HepG2 (cell line): ENCODE data around the gene BBS1. TPM values are rescaled to one million over a fixed set of nuclear protein-coding genes. Genes with fewer than 3 reads are reported as not detected.
A peak's percentile ranks its signal among the peaks of the same experiment; 100 is the strongest.

ENCODE experiments used
- HOXA5 ChIP-seq: sonication (generic); formaldehyde crosslinking; IDR thresholded peaks from 2 replicates; pipeline ENCODE4 v1.4.0; 2020; ENCODE audit warnings: missing genetic modification reagents
- NFKB2 ChIP-seq: sonication (generic); formaldehyde crosslinking; IDR thresholded peaks from 2 replicates; pipeline ENCODE4 v1.4.0; 2020; ENCODE audit warnings: missing genetic modification reagents, borderline replicate concordance
- POLR2AphosphoS2 ChIP-seq: IDR thresholded peaks from 2 replicates; pipeline ENCODE4 v1.6.1; 2011; ENCODE audit warnings: low read depth, low read length, improper control_type of control experiment
- XBP1 ChIP-seq: sonication (generic); formaldehyde crosslinking; IDR thresholded peaks from 2 replicates; pipeline ENCODE4 v1.5.0; 2020; ENCODE audit warnings: missing genetic modification reagents
- ZFP36L2 ChIP-seq: sonication (generic); formaldehyde crosslinking; IDR thresholded peaks from 2 replicates; pipeline ENCODE4 v1.4.0; 2020; ENCODE audit warnings: missing genetic modification reagents
- ZFYVE20 ChIP-seq: sonication (generic); formaldehyde crosslinking; IDR thresholded peaks from 2 replicates; pipeline ENCODE4 v1.8.0; 2023; ENCODE audit warnings: low read depth, mild to moderate bottlenecking, moderate library complexity, missing genetic modification reagents, borderline replicate concordance
- ZNF329 ChIP-seq: sonication (generic); formaldehyde crosslinking; IDR thresholded peaks from 2 replicates; pipeline ENCODE4 v1.9.0; 2021; ENCODE audit warnings: low read depth, mild to moderate bottlenecking, missing genetic modification reagents
- ZNF446 ChIP-seq: sonication (generic); formaldehyde crosslinking; IDR thresholded peaks from 2 replicates; pipeline ENCODE4 v1.5.0; 2020; ENCODE audit warnings: mild to moderate bottlenecking, missing genetic modification reagents
- ZNF558 ChIP-seq: sonication (generic); formaldehyde crosslinking; IDR thresholded peaks from 2 replicates; pipeline ENCODE4 v1.9.0; 2022; ENCODE audit warnings: mild to moderate bottlenecking, missing genetic modification reagents, borderline replicate concordance
- polyA plus RNA-seq, 8 experiments: library from polyadenylated mRNA; depleted of rRNA in 3 of 8; stranded (reverse) in 7 of 8; unstranded in 1 of 8; fragments of >200 nt; fragmentation: Illumina TruSeq in 4 of 8; extraction: Trizol in 4 of 8; gene quantifications; 2 replicates each; pipeline versions ENCODE4 v1.2.1 to v1.2.3, GENCODE V29; 2011 to 2016; ENCODE audit warnings: low read depth in 4 of 8, missing spikeins in 1 of 8, mixed read lengths in 1 of 8; ENCODE audit not compliant: insufficient read depth in 1 of 8
- total RNA-seq, 5 experiments: library from RNA; depleted of rRNA; stranded (reverse); fragments of >200 nt; fragmentation: Illumina TruSeq; extraction: Trizol; gene quantifications; 2 replicates each; pipeline ENCODE4 v1.2.3, GENCODE V29; 2016; ENCODE audit warnings: low read depth in 1 of 5
- TF ChIP-seq, protein P1 (sequence below): sonication (generic); formaldehyde crosslinking; IDR thresholded peaks from one replicate; pipeline ENCODE4 v1.5.1; 2020; ENCODE audit warnings: mild to moderate bottlenecking, missing genetic modification reagents; ENCODE audit errors: not compliant biosample characterization
- TF ChIP-seq, protein P2 (sequence below): sonication (generic); formaldehyde crosslinking; IDR thresholded peaks from 2 replicates; pipeline ENCODE4 v1.4.0; 2020; ENCODE audit warnings: missing genetic modification reagents, mild to moderate bottlenecking, borderline replicate concordance
- TF ChIP-seq, protein P3 (sequence below): sonication (generic); formaldehyde crosslinking; conservative IDR thresholded peaks from 2 replicates; pipeline ENCODE4 v1.4.0; 2020; ENCODE audit warnings: missing genetic modification reagents
- TF ChIP-seq, protein P4 (sequence below): sonication (generic); formaldehyde crosslinking; IDR thresholded peaks from 2 replicates; pipeline ENCODE4 v1.4.0; 2020; ENCODE audit warnings: missing genetic modification reagents

BBS1 gene
- total and polyA plus RNA-seq, 2 of the 13 experiments (the other 11 are each of a cell fraction or from before 2014, with no cell fraction given), result 11.7 to 14.1 TPM

DNA sequence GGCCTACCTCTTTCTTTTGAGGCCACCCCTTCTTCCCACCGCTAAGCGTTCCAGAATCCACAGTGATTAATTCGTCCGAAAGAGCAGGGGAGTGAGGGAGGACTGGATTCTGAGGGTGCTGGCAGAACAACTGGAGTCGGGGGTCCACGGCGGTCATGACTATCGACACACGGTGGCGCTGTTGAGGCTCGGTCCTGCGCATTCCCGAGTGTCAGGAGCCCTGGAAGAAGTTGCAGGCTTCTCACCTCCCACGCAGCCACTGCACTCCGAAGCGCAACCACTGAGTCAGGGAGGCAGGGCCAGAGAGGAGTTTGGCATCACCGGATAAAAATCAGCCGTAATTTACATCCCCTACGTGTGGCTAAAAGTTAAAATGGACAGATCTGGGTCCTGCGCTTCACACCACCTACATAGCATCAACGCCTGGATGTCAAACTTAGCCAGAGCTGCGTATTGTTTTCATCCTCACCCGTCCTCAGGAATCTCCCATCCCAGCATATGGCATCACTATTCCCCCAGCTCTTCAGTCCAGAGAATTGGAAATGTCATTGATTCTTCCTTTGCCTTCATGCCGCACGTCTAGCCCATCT lies 68.7 kb downstream of the BBS1 start (continued):
- TF ChIP-seq POLR2AphosphoS2, result no peak
- no peak for TF ChIP-seq ZFP36L2 (CRISPR knock-in tag)
- TF ChIP-seq ZFYVE20 (CRISPR knock-in tag), result no peak
- TF ChIP-seq HOXA5, result no peak
- TF ChIP-seq, protein P1, sequence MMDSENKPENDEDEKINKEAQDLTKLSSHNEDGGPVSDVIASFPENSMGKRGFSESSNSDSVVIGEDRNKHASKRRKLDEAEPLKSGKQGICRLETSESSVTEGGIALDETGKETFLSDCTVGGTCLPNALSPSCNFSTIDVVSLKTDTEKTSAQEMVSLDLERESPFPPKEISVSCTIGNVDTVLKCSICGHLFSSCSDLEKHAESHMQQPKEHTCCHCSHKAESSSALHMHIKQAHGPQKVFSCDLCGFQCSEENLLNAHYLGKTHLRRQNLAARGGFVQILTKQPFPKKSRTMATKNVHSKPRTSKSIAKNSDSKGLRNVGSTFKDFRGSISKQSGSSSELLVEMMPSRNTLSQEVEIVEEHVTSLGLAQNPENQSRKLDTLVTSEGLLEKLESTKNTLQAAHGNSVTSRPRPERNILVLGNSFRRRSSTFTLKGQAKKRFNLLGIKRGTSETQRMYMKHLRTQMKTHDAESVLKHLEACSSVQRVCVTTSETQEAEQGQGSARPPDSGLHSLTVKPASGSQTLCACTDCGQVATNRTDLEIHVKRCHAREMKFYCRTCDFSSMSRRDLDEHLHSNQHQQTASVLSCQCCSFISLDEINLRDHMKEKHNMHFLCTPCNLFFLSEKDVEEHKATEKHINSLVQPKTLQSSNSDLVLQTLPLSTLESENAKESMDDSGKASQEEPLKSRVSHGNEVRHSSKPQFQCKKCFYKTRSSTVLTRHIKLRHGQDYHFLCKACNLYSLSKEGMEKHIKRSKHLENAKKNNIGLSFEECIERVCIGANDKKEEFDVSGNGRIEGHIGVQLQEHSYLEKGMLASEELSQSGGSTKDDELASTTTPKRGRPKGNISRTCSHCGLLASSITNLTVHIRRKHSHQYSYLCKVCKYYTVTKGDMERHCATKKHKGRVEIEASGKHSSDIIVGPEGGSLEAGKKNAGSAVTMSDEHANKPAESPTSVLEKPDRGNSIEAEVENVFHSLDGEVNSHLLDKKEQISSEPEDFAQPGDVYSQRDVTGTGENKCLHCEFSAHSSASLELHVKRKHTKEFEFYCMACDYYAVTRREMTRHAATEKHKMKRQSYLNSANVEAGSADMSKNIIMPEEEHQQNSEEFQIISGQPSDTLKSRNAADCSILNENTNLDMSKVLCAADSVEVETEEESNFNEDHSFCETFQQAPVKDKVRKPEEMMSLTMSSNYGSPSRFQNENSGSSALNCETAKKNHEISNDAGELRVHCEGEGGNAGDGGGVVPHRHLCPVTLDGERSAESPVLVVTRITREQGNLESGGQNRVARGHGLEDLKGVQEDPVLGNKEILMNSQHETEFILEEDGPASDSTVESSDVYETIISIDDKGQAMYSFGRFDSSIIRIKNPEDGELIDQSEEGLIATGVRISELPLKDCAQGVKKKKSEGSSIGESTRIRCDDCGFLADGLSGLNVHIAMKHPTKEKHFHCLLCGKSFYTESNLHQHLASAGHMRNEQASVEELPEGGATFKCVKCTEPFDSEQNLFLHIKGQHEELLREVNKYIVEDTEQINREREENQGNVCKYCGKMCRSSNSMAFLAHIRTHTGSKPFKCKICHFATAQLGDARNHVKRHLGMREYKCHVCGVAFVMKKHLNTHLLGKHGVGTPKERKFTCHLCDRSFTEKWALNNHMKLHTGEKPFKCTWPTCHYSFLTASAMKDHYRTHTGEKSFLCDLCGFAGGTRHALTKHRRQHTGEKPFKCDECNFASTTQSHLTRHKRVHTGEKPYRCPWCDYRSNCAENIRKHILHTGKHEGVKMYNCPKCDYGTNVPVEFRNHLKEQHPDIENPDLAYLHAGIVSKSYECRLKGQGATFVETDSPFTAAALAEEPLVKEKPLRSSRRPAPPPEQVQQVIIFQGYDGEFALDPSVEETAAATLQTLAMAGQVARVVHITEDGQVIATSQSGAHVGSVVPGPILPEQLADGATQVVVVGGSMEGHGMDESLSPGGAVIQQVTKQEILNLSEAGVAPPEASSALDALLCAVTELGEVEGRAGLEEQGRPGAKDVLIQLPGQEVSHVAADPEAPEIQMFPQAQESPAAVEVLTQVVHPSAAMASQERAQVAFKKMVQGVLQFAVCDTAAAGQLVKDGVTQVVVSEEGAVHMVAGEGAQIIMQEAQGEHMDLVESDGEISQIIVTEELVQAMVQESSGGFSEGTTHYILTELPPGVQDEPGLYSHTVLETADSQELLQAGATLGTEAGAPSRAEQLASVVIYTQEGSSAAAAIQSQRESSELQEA (CRISPR knock-in tag), result peak; percentile 36
- no peak for TF ChIP-seq ZNF446
- TF ChIP-seq, protein P2, sequence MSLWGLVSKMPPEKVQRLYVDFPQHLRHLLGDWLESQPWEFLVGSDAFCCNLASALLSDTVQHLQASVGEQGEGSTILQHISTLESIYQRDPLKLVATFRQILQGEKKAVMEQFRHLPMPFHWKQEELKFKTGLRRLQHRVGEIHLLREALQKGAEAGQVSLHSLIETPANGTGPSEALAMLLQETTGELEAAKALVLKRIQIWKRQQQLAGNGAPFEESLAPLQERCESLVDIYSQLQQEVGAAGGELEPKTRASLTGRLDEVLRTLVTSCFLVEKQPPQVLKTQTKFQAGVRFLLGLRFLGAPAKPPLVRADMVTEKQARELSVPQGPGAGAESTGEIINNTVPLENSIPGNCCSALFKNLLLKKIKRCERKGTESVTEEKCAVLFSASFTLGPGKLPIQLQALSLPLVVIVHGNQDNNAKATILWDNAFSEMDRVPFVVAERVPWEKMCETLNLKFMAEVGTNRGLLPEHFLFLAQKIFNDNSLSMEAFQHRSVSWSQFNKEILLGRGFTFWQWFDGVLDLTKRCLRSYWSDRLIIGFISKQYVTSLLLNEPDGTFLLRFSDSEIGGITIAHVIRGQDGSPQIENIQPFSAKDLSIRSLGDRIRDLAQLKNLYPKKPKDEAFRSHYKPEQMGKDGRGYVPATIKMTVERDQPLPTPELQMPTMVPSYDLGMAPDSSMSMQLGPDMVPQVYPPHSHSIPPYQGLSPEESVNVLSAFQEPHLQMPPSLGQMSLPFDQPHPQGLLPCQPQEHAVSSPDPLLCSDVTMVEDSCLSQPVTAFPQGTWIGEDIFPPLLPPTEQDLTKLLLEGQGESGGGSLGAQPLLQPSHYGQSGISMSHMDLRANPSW (CRISPR knock-in tag), result no peak
- TF ChIP-seq ZNF329, result no peak
- TF ChIP-seq NFKB2 (CRISPR knock-in tag), result no peak; the same call in 1 of the 2 replicates
- TF ChIP-seq, protein P3, sequence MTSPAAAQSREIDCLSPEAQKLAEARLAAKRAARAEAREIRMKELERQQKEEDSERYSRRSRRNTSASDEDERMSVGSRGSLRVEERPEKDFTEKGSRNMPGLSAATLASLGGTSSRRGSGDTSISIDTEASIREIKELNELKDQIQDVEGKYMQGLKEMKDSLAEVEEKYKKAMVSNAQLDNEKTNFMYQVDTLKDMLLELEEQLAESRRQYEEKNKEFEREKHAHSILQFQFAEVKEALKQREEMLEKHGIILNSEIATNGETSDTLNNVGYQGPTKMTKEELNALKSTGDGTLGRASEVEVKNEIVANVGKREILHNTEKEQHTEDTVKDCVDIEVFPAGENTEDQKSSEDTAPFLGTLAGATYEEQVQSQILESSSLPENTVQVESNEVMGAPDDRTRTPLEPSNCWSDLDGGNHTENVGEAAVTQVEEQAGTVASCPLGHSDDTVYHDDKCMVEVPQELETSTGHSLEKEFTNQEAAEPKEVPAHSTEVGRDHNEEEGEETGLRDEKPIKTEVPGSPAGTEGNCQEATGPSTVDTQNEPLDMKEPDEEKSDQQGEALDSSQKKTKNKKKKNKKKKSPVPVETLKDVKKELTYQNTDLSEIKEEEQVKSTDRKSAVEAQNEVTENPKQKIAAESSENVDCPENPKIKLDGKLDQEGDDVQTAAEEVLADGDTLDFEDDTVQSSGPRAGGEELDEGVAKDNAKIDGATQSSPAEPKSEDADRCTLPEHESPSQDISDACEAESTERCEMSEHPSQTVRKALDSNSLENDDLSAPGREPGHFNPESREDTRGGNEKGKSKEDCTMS, result no peak
- TF ChIP-seq, protein P4, sequence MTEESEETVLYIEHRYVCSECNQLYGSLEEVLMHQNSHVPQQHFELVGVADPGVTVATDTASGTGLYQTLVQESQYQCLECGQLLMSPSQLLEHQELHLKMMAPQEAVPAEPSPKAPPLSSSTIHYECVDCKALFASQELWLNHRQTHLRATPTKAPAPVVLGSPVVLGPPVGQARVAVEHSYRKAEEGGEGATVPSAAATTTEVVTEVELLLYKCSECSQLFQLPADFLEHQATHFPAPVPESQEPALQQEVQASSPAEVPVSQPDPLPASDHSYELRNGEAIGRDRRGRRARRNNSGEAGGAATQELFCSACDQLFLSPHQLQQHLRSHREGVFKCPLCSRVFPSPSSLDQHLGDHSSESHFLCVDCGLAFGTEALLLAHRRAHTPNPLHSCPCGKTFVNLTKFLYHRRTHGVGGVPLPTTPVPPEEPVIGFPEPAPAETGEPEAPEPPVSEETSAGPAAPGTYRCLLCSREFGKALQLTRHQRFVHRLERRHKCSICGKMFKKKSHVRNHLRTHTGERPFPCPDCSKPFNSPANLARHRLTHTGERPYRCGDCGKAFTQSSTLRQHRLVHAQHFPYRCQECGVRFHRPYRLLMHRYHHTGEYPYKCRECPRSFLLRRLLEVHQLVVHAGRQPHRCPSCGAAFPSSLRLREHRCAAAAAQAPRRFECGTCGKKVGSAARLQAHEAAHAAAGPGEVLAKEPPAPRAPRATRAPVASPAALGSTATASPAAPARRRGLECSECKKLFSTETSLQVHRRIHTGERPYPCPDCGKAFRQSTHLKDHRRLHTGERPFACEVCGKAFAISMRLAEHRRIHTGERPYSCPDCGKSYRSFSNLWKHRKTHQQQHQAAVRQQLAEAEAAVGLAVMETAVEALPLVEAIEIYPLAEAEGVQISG (CRISPR knock-in tag), result no peak
- TF ChIP-seq XBP1 (CRISPR knock-in tag), result no peak
- no peak for TF ChIP-seq ZNF558 (CRISPR knock-in tag)
